Adrenal gland (tissue), 19 donors: ENCODE measurements around the gene ORC2. TPM values are rescaled to one million over a fixed set of nuclear protein-coding genes. Genes with fewer than 3 reads are reported as not detected.

ENCODE experiments used
- DNase-seq, 7 donors: peaks; one replicate each; pipeline ENCODE4 v3.0.0-alpha.2; 2019 to 2020
- H3K27ac ChIP-seq, 5 donors: fragments of 200-600 bp; sonication (generic) in 4 of 5; 1 replicate in 3 of 5; 2 replicates in 2 of 5; pipeline versions ENCODE4 v1.5.1 to v1.8.0; 2016 to 2020; ENCODE audit warnings: mild to moderate bottlenecking in 1 of 5
- H3K27me3 ChIP-seq: fragments of 200-600 bp; 2 replicates; pipeline ENCODE4 v1.8.0; 2021
- H3K36me3 ChIP-seq, 2 donors: fragments of 200-600 bp; replicated peaks in 1 of 2; 1 replicate in 1 of 2; 2 replicates in 1 of 2; pipeline versions ENCODE4 v1.5.1 to v1.8.0; 2018 to 2022
- H3K4me1 ChIP-seq, 2 donors: fragments of 200-600 bp; replicated peaks in 1 of 2; 1 replicate in 1 of 2; 2 replicates in 1 of 2; pipeline versions ENCODE4 v1.5.1 to v1.8.0; 2018 to 2021
- H3K4me3 ChIP-seq, 4 donors: fragments of 200-600 bp; sonication (generic) in 3 of 4; one replicate each; pipeline ENCODE4 v1.5.1; 2016 to 2018
- H3K9me3 ChIP-seq, 3 donors: fragments of 200-600 bp; sonication (generic) in 1 of 3; replicated peaks in 1 of 3; 1 replicate in 2 of 3; 2 replicates in 1 of 3; pipeline versions ENCODE4 v1.5.1 to v1.8.0; 2016 to 2021
- CTCF ChIP-seq, 6 experiments: fragments of 450-650 bp in 4 of 6; fragments of 200-600 bp in 2 of 6; sonication (generic) in 1 of 6; IDR thresholded peaks; 1 replicate in 5 of 6; 2 replicates in 1 of 6; pipeline versions ENCODE4 v1.5.1 to v1.8.0; 2016 to 2021; ENCODE audit warnings: antibody characterized with exemption in 6 of 6, mild to moderate bottlenecking in 2 of 6, moderate library complexity in 1 of 6
- POLR2A ChIP-seq, 2 donors: fragments of 450-650 bp; IDR thresholded peaks; one replicate each; pipeline ENCODE4 v1.6.1; 2017; ENCODE audit warnings: antibody characterized with exemption in 2 of 2, mild to moderate bottlenecking in 2 of 2, moderate library complexity in 1 of 2
- WGBS, 4 donors: extraction: QIAGEN DNeasy Blood & Tissue Kit in 2 of 4; methylation state at CpG; one replicate each; pipeline versions ENCODE4 v1.1.5 to v1.1.7; 2013 to 2017; 5-methylcytosine and 5-hydroxymethylcytosine counted together
- intact Hi-C, 2 donors: fragments of 100-400 bp; cut with DNase I; formaldehyde crosslinking; loops; one replicate each; pipeline versions ENCODE4 v1.14.1 to v1.15.0; 2022 to 2023
- long read RNA-seq, 10 donors: library from polyadenylated mRNA in 3 of 10; unstranded in 2 of 10; stranded (forward) in 1 of 10; transcript quantifications; one replicate each; pipeline ENCODE4 v2.0.0 and lab custom pipeline, GENCODE V29; 2021 to 2026
- polyA plus RNA-seq, 3 donors: library from polyadenylated mRNA; stranded (reverse); fragments of 200-250 nt in 2 of 3; fragments of 350-450 nt in 1 of 3; fragmentation: Illumina TruSeq in 1 of 3; extraction: RNeasy Lipid Tissue Mini Kit (QIAGEN cat#74804) in 1 of 3; gene quantifications; one replicate each; pipeline ENCODE4 v1.2.3, GENCODE V29; 2013 to 2014
- total RNA-seq, 9 donors: library from RNA; depleted of rRNA in 4 of 9; stranded (reverse); fragments of >200 nt in 4 of 9; fragments of 120-200 nt in 1 of 9; fragmentation: NEBNext Ultra II Directional in 1 of 9; extraction: Animal tissue kit (Norgen Biotek cat#: 25700) in 1 of 9; gene quantifications; one replicate each; pipeline versions ENCODE4 v1.1.0 to v1.2.4, GENCODE V29; 2013 to 2023
- donor health status: healthy with polysubstance abuse.
- donor health status: Bipolar disorder and iron deficiency.
- donor health status: DM: yes; HTN: yes; CAD: no.
- donor health status: DM: no; HTN: no; CAD: no.
- donor health status: DM: no; HTN: no; CAD: no.
- donor health status: DM: yes; HTN: yes; CAD: no.

ORC2 gene
- total RNA-seq (10 to 100 TPM in 8 of 9 donors, 1 to 10 TPM in 1; 5.0 to 30.7 (median 19.6) TPM), polyA plus RNA-seq (10 to 100 TPM in 2 of 3 donors, 1 to 10 TPM in 1; 9.1 to 19.5 (median 12.5) TPM)
- long read RNA-seq, donor 1, full-length matches to known transcripts: 1 of 1 reads
- long read RNA-seq, donor 1, partial matches to known transcripts: 0 of 1 reads
- long read RNA-seq, donor 1, other reads (novel, unspliced or antisense): 0 of 1 reads
- long read RNA-seq, donor 2: 0 reads
- long read RNA-seq, donor 3, full-length matches to known transcripts: 1 of 1 reads
- long read RNA-seq, donor 3, partial matches to known transcripts: 0 of 1 reads
- long read RNA-seq, donor 3, other reads (novel, unspliced or antisense): 0 of 1 reads
- long read RNA-seq, donor 4, partial matches to known transcripts: 2 of 6 reads
- long read RNA-seq, donor 4, other reads (novel, unspliced or antisense): 4 of 6 reads
- long read RNA-seq, donor 5, full-length matches to known transcripts: 9 of 14 reads
- long read RNA-seq, donor 5, partial matches to known transcripts: 1 of 14 reads
- long read RNA-seq, donor 5, other reads (novel, unspliced or antisense): 4 of 14 reads
- long read RNA-seq, donor 6, full-length matches to known transcripts: 2 of 3 reads
- long read RNA-seq, donor 6, partial matches to known transcripts: 1 of 3 reads
- long read RNA-seq, donor 6, other reads (novel, unspliced or antisense): 0 of 3 reads
- long read RNA-seq, donor 7: 0 reads
- long read RNA-seq, donor 8, full-length matches to known transcripts: 2 of 2 reads
- long read RNA-seq, donor 8, partial matches to known transcripts: 0 of 2 reads
- long read RNA-seq, donor 8, other reads (novel, unspliced or antisense): 0 of 2 reads
- long read RNA-seq, donor 9: 0 reads
- long read RNA-seq, donor 10: 0 reads

DNA sequence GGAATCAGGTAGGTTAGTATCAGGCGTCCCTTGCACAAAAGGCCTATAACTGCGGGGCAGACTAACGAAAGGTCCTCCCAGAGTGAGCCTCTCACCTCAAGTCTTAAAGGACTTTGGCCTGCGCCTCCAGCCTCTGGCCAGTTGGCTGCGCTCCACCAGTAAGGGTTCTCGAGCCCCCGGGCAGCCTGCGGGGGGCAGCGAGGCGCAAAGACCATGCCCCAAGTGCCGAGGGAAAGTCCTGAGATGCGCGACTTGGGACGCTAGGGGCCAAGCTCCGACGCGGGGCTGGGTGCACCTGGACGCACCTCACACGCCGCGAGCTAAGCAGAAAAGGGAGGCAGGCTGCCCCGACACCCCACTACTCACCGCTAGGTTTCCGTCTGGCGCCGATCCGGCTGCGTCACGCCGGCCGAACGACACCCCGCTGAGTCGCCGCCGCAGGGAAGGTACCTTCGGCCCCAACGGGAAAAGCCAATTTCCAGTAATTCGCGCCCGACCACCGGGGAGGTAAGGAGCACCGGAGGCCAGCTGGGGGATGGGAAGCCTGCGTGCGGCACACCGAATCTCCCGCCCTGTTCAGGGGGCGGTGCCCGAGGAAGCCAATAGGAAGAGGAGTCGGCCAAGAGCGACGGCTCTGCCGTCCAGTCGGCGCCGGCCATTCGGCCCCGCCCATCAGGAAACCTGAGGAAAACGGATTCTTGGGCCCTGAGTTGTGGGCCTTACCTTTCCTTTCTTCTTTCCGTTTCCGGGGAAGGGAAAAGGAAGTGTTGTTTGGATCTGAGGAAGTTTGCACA, at the start of gene ORC2:
Gene ORC2, minus strand, starts transcription at position 537 of the 794 bp plus-strand sequence. CDS start 5,537 bp downstream, outside the sequence.
- peak; percentile 95 to 98 (median 96) for DNase-seq
- intact Hi-C loops: loop anchor here in 1 of 2 donors (10.0 kb wide), 1 partner anchor 191 kb away; no protein-coding TSS in a partner anchor
- H3K4me1 ChIP-seq: peaks cover 17 to 31% of the 10 kb centered on the region in 2 donors
- TF ChIP-seq CTCF (IDR thresholded peaks at IDR 0.05) (peak; percentile 14 to 91 (median 82)), POLR2A (IDR thresholded peaks at IDR 0.05) (peak in 1 of 2 donors; percentile 48)
- H3K27me3 ChIP-seq: no peaks in the 10 kb centered on the region
- H3K4me3 ChIP-seq: peak within 1 kb of the TSS; percentile 71 to 96 (median 94)
- no peaks in the 10 kb centered on the region for H3K9me3 ChIP-seq
- H3K36me3 ChIP-seq: no peaks in the 10 kb centered on the region
- peak within 1 kb of the TSS; percentile 62 to 94 (median 88) for H3K27ac ChIP-seq
- WGBS, 4 donors: 0 to 1% (median 0%) methylated on average over 19 to 61 of the region's 61 CpGs

- Histone ChIP-seq H3K36me3 (peaks cover 0 to 17% of the 10 kb centered on the region in 2 donors), H3K4me3 (no peak overlapping the region), H3K9me3 (no peaks in the 10 kb centered on the region), H3K27me3 (no peaks in the 10 kb centered on the region), H3K4me1 (no peaks in the 10 kb centered on the region), H3K27ac (no peak overlapping the region)
- no peak for DNase-seq
- 93 to 100% (median 94%) methylated on average over 2 of the region's 2 CpGs for WGBS, 4 donors
- intact Hi-C loops: no loop called here
- no peak for TF ChIP-seq CTCF (IDR thresholded peaks at IDR 0.05)
- no peak for TF ChIP-seq POLR2A (IDR thresholded peaks at IDR 0.05)
Observed at GRCh38 chr2:201008296-201008829, 44.9 kb upstream of the ORC2 start.

DNA sequence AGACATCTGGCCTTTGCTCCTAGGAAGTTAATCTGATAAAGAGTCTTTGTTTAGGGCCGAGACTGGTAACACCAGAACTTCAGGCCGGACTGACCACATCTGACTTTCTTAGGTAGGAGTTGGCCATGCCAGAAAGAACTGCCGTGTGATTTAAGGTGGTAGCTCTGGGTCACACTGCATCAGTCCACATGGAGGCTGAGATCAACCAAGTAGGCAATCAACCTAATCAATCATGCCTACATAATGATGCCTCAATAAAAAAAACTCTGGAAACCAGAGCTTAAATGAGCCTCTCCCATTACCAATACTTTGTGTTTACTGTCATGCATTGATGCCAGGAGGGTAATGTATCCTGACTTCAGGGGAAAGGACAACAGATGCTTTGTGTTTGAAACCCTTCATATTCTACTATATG, 44.1 kb upstream of the ORC2 start:
- no peak for DNase-seq
- Histone ChIP-seq H3K9me3 (no peaks in the 10 kb centered on the region), H3K4me1 (no peaks in the 10 kb centered on the region), H3K36me3 (peaks cover 0 to 17% of the 10 kb centered on the region in 2 donors), H3K4me3 (no peak overlapping the region), H3K27ac (no peak overlapping the region), H3K27me3 (no peaks in the 10 kb centered on the region)
- WGBS, 4 donors: 85 to 91% (median 89%) methylated on average over 3 of the region's 3 CpGs
- intact Hi-C loops: no loop called here
- TF ChIP-seq POLR2A (IDR thresholded peaks at IDR 0.05) (no peak), CTCF (IDR thresholded peaks at IDR 0.05) (no peak)
